WTC11 (cell line): ENCODE results near the gene KIF3B.

Experiments used
- IRF2 ChIP-seq: sonication (generic); formaldehyde crosslinking; IDR thresholded peaks from 2 replicates; pipeline ENCODE4 v1.8.0; 2022; ENCODE audit warnings: low read depth, missing genetic modification reagents, borderline replicate concordance
- JUN ChIP-seq: sonication (generic); formaldehyde crosslinking; IDR thresholded peaks from 2 replicates; pipeline ENCODE4 v1.8.0; 2023; ENCODE audit warnings: mild to moderate bottlenecking, missing genetic modification reagents
- NR1H2 ChIP-seq: sonication (generic); formaldehyde crosslinking; IDR thresholded peaks from 2 replicates; pipeline ENCODE4 v1.9.0; 2021; ENCODE audit warnings: mild to moderate bottlenecking, moderate library complexity, missing genetic modification reagents
- ZNF121 ChIP-seq: sonication (generic); formaldehyde crosslinking; IDR thresholded peaks from 2 replicates; pipeline ENCODE4 v1.8.0; 2023; ENCODE audit warnings: missing genetic modification reagents
- ZNF138 ChIP-seq: sonication (generic); formaldehyde crosslinking; conservative IDR thresholded peaks from 2 replicates; pipeline ENCODE4 v1.8.1; 2022; ENCODE audit warnings: mild to moderate bottlenecking, moderate library complexity, missing genetic modification reagents
- TF ChIP-seq, protein P1 (sequence below): sonication (generic); formaldehyde crosslinking; IDR thresholded peaks from 2 replicates; pipeline ENCODE4 v1.8.1; 2023; ENCODE audit warnings: mild to moderate bottlenecking, moderate library complexity, missing genetic modification reagents
- TF ChIP-seq, protein P2 (sequence below): fragments of 200-600 bp; IDR thresholded peaks from 2 replicates; pipeline ENCODE4 v1.8.0; 2022; ENCODE audit warnings: antibody characterized with exemption

DNA sequence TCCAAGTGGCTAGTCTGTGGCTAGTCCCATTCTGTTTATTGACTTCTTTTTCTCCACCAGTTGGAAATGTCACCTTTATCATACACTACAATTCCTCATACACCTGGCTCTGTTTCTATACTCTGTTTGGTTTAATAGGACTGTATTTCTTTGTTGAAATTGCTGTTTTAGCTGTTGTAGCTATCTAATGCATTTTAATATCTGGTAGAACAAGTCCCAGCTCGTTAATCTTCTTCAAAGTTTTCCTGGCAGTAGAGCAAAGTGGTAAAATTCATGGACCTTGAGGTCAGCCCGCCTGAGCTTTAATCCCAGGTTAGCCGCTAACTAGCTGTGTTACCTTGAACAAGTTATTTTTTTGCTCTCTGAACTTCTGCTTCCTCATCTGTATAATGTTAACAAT lies 70.8 kb downstream of the KIF3B start:
- TF ChIP-seq, protein P1, sequence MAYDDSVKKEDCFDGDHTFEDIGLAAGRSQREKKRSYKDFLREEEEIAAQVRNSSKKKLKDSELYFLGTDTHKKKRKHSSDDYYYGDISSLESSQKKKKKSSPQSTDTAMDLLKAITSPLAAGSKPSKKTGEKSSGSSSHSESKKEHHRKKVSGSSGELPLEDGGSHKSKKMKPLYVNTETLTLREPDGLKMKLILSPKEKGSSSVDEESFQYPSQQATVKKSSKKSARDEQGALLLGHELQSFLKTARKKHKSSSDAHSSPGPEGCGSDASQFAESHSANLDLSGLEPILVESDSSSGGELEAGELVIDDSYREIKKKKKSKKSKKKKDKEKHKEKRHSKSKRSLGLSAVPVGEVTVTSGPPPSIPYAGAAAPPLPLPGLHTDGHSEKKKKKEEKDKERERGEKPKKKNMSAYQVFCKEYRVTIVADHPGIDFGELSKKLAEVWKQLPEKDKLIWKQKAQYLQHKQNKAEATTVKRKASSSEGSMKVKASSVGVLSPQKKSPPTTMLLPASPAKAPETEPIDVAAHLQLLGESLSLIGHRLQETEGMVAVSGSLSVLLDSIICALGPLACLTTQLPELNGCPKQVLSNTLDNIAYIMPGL, result no peak
- TF ChIP-seq IRF2 (CRISPR knock-in tag), result no peak
- TF ChIP-seq ZNF121 (CRISPR knock-in tag), result no peak
- no peak for TF ChIP-seq NR1H2 (CRISPR knock-in tag)
- TF ChIP-seq, protein P2, sequence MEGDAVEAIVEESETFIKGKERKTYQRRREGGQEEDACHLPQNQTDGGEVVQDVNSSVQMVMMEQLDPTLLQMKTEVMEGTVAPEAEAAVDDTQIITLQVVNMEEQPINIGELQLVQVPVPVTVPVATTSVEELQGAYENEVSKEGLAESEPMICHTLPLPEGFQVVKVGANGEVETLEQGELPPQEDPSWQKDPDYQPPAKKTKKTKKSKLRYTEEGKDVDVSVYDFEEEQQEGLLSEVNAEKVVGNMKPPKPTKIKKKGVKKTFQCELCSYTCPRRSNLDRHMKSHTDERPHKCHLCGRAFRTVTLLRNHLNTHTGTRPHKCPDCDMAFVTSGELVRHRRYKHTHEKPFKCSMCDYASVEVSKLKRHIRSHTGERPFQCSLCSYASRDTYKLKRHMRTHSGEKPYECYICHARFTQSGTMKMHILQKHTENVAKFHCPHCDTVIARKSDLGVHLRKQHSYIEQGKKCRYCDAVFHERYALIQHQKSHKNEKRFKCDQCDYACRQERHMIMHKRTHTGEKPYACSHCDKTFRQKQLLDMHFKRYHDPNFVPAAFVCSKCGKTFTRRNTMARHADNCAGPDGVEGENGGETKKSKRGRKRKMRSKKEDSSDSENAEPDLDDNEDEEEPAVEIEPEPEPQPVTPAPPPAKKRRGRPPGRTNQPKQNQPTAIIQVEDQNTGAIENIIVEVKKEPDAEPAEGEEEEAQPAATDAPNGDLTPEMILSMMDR, result no peak
- no peak for TF ChIP-seq ZNF138 (CRISPR knock-in tag)
- TF ChIP-seq JUN (CRISPR knock-in tag), result no peak
